B cell (primary cell): ENCODE measurements around the gene STK16. TPM values are rescaled to one million over a fixed set of nuclear protein-coding genes. Genes with fewer than 3 reads are reported as not detected.

Experiments
- ATAC-seq: fragments of 200-7000 bp; cut with Tn5 transposase; one replicate; pipeline ENCODE4 v1.10.0; 2021; ENCODE audit warnings: low read depth, mild to moderate bottlenecking, moderate number of reproducible peaks, moderate library complexity
- CTCF ChIA-PET: fragments of 350-600 bp; sonication (Branson Sonifier 250); formaldehyde crosslinking; loops from one replicate; lab custom pipeline; 2021; ENCODE audit warnings: antibody characterized with exemption, inconsistent platforms; lab: Charles Lee
- POLR2A ChIA-PET: fragments of 350-600 bp; sonication (Branson Sonifier 250); formaldehyde crosslinking; loops from one replicate; lab custom pipeline; 2021; ENCODE audit warnings: antibody characterized with exemption; lab: Charles Lee
- DNase-seq: peaks from one replicate; pipeline ENCODE4 v3.0.0; 2013
- H2AFZ ChIP-seq: 2 replicates; pipeline ENCODE4 v1.6.1; 2012; ENCODE audit warnings: mild to moderate bottlenecking, low read depth, low read length; ENCODE audit not compliant: insufficient read depth, poor library complexity, severe bottlenecking
- H3K27ac ChIP-seq, 2 donors: 1 replicate in 1 of 2; 2 replicates in 1 of 2; pipeline ENCODE4 v1.5.1; 2012 to 2013; ENCODE audit warnings: low read length in 2 of 2, mild to moderate bottlenecking in 2 of 2, moderate library complexity in 1 of 2
- H3K27me3 ChIP-seq, 4 experiments: fragments of 200-600 bp in 1 of 4; sonication (generic) in 1 of 4; replicated peaks in 1 of 4; 1 replicate in 2 of 4; 2 replicates in 2 of 4; pipeline versions ENCODE4 v1.6.1 to v1.7.0; 2013 to 2016; ENCODE audit warnings: low read length in 3 of 4, mild to moderate bottlenecking in 2 of 4, mixed read lengths in 1 of 4, moderate library complexity in 1 of 4; ENCODE audit not compliant: insufficient read depth in 4 of 4, control insufficient read depth in 3 of 4; ENCODE audit errors: control extremely low read depth in 1 of 4
- H3K36me3 ChIP-seq, 2 experiments: replicated peaks in 1 of 2; 1 replicate in 1 of 2; 2 replicates in 1 of 2; pipeline versions ENCODE4 v1.6.1 to v1.7.1; 2013; ENCODE audit warnings: low read length in 1 of 2; ENCODE audit not compliant: insufficient read depth in 2 of 2, control insufficient read depth in 1 of 2; ENCODE audit errors: control extremely low read depth in 1 of 2, extremely low read depth in 1 of 2
- H3K4me1 ChIP-seq, 2 donors: fragments of 200-600 bp in 1 of 2; sonication (generic) in 1 of 2; 1 replicate in 1 of 2; 2 replicates in 1 of 2; pipeline versions ENCODE4 v1.5.1 to v1.6.1; 2013 to 2017; ENCODE audit warnings: low read length in 2 of 2; ENCODE audit not compliant: control insufficient read depth in 2 of 2, insufficient read depth in 2 of 2
- H3K4me2 ChIP-seq: replicated peaks from 2 replicates; pipeline ENCODE3; 2012; ENCODE audit warnings: mild to moderate bottlenecking, low read depth, low read length; ENCODE audit not compliant: poor library complexity, severe bottlenecking
- H3K4me3 ChIP-seq, 5 experiments: fragments of 200-600 bp in 1 of 5; sonication (generic) in 1 of 5; 1 replicate in 3 of 5; 2 replicates in 2 of 5; pipeline versions ENCODE4 v1.5.1 to v1.7.0; 2011 to 2016; ENCODE audit warnings: low read length in 4 of 5, mild to moderate bottlenecking in 4 of 5, low read depth in 2 of 5, control low read depth in 1 of 5, moderate library complexity in 1 of 5; ENCODE audit not compliant: insufficient read depth in 1 of 5; ENCODE audit errors: control extremely low read depth in 1 of 5, extremely low read depth in 1 of 5
- H3K79me2 ChIP-seq: fragments of 200-600 bp; sonication (generic); one replicate; pipeline ENCODE4 v1.6.0; 2016; ENCODE audit warnings: low read length; ENCODE audit not compliant: control insufficient read depth, insufficient read depth
- H3K9ac ChIP-seq: fragments of 200-600 bp; sonication (generic); 2 replicates; pipeline ENCODE4 v1.6.1; 2017; ENCODE audit warnings: mild to moderate bottlenecking, low read length, moderate library complexity
- H3K9me3 ChIP-seq, 3 donors: one replicate each; pipeline versions ENCODE4 v1.6.1 to v1.7.1; 2013; ENCODE audit warnings: low read length in 2 of 3; ENCODE audit not compliant: control insufficient read depth in 2 of 3, insufficient read depth in 1 of 3; ENCODE audit errors: control extremely low read depth in 1 of 3
- H4K20me1 ChIP-seq: 2 replicates; pipeline ENCODE4 v1.6.0; 2012; ENCODE audit warnings: mild to moderate bottlenecking, low read length; ENCODE audit not compliant: insufficient read depth, control insufficient read depth, poor library complexity, severe bottlenecking
- H3K27ac Mint-ChIP-seq: one replicate; pipeline ENCODE4 v1.8.0; 2021; ENCODE audit warnings: mixed read lengths
- H3K27me3 Mint-ChIP-seq: one replicate; pipeline ENCODE4 v1.8.0; 2021; ENCODE audit warnings: mixed read lengths
- H3K4me1 Mint-ChIP-seq: one replicate; pipeline ENCODE4 v1.8.0; 2021; ENCODE audit warnings: mixed read lengths
- H3K4me3 Mint-ChIP-seq: one replicate; pipeline ENCODE4 v1.8.0; 2021; ENCODE audit warnings: mixed read lengths
- H3K9me3 Mint-ChIP-seq: one replicate; pipeline ENCODE4 v1.8.0; 2022; ENCODE audit warnings: mixed read lengths; ENCODE audit not compliant: insufficient read depth
- CTCF ChIP-seq: fragments of 200-600 bp; IDR thresholded peaks from one replicate; pipeline ENCODE4 v1.8.0; 2022; ENCODE audit warnings: antibody characterized with exemption, mild to moderate bottlenecking
- EZH2 ChIP-seq: IDR thresholded peaks from 2 replicates; pipeline ENCODE4 v1.6.1; 2012; ENCODE audit warnings: borderline replicate concordance, low read depth, mild to moderate bottlenecking, moderate library complexity, low read length; ENCODE audit not compliant: insufficient read depth, poor library complexity, severe bottlenecking
- WGBS: methylation state at CpG from one replicate; pipeline ENCODE4 v1.1.5; 2013; ENCODE audit warnings: missing lambda C conversion rate; ENCODE audit not compliant: insufficient coverage; 5-methylcytosine and 5-hydroxymethylcytosine counted together
- intact Hi-C: fragments of 100-400 bp; cut with micrococcal nuclease; formaldehyde crosslinking; loops from one replicate; pipeline ENCODE4 v1.10.0; 2022
- polyA plus RNA-seq: library from polyadenylated mRNA; depleted of rRNA; stranded (reverse); fragments of >200 nt; gene quantifications from 2 replicates; pipeline ENCODE4 v1.2.3, GENCODE V29; 2012
- total RNA-seq, 2 donors: library from RNA; stranded (reverse); fragments of 120-200 nt in 1 of 2; gene quantifications; 1 replicate in 1 of 2; 2 replicates in 1 of 2; pipeline versions ENCODE4 v1.2.3 to v1.2.4, GENCODE V29; 2013 to 2022

STK16 gene
- total and polyA plus RNA-seq, 2 donors (not counting 1 experiment from before 2014, with no cell fraction given) = 29.0 to 60.1 TPM

GRCh38 chr2:219289537-219290361 is 44.5 kb downstream of the STK16 start:
- Histone ChIP-seq H3K9me3 (no peaks in the 10 kb centered on the region), H3K36me3 (peaks cover 0 to 15% of the 10 kb centered on the region in 2 experiments), H3K4me2 (no peak overlapping the region), H3K79me2 (no peaks in the 10 kb centered on the region), H2AFZ (no peak overlapping the region), H3K4me1 (peaks cover 6 to 7% of the 10 kb centered on the region in 2 donors), H3K9ac (no peak overlapping the region), H3K27me3 (no peaks in the 10 kb centered on the region), H3K4me3 (no peak overlapping the region), H4K20me1 (peaks cover 11% of the 10 kb centered on the region), H3K27ac (no peak overlapping the region)
- Mint-ChIP-seq H3K9me3 (no peaks in the 10 kb centered on the region), H3K4me3 (no peak overlapping the region), H3K27me3 (no peaks in the 10 kb centered on the region), H3K27ac (no peak overlapping the region), H3K4me1 (peaks cover 7% of the 10 kb centered on the region)
- ChIA-PET POLR2A (no interaction called here), CTCF (interaction anchor here (0.8 to 2.7 kb wide), 4 partner anchors 10 to 130 kb away, joined by 3 to 9 read pairs (median 4); partner anchors contain the start of gene NHEJ1)
- ATAC-seq = no peak
- TF ChIP-seq EZH2 = no peak
- TF ChIP-seq CTCF = no peak
- WGBS = 90% methylated on average over 7 of the region's 16 CpGs
- no peak for DNase-seq
- intact Hi-C loops = no loop called here
